Pancreas (tissue), 10 donors: Measurements from ENCODE around the gene GTF3C6. TPM values are rescaled to one million over a fixed set of nuclear protein-coding genes. Genes with fewer than 3 reads are reported as not detected.

Source experiments
- ATAC-seq, 4 donors: fragments of 200-7000 bp; cut with Tn5 transposase; one replicate each; pipeline versions ENCODE4 v1.8.0 to v1.9.1; 2020; ENCODE audit warnings: mild to moderate bottlenecking in 4 of 4, moderate library complexity in 4 of 4
- DNase-seq, 6 donors: peaks; one replicate each; pipeline ENCODE4 v3.0.0-alpha.2; 2020
- FAIRE-seq: peaks from 2 replicates; lab custom pipeline; 2012; peaks lifted over from hg19 to GRCh38; lab: Jason Lieb, UNC
- H3K27ac ChIP-seq, 4 donors: fragments of 200-600 bp; sonication (generic); 1 replicate in 3 of 4; 2 replicates in 1 of 4; pipeline versions ENCODE4 v1.5.0 to v1.8.0; 2020
- H3K27me3 ChIP-seq, 4 donors: fragments of 200-600 bp; one replicate each; pipeline ENCODE4 v1.8.0; 2021
- H3K36me3 ChIP-seq, 3 donors: fragments of 200-600 bp; sonication (generic) in 1 of 3; one replicate each; pipeline versions ENCODE4 v1.5.0 to v1.8.0; 2020 to 2021
- H3K4me1 ChIP-seq, 3 donors: fragments of 200-600 bp; one replicate each; pipeline ENCODE4 v1.8.0; 2021
- H3K4me3 ChIP-seq, 4 donors: fragments of 200-600 bp; sonication (generic) in 2 of 4; one replicate each; pipeline versions ENCODE4 v1.5.0 to v1.8.0; 2020 to 2021
- H3K9me3 ChIP-seq, 4 donors: fragments of 200-600 bp; one replicate each; pipeline ENCODE4 v1.8.0; 2021
- CTCF ChIP-seq, 4 donors: fragments of 200-600 bp; sonication (generic) in 3 of 4; IDR thresholded peaks; one replicate each; pipeline versions ENCODE4 v1.5.0 to v1.8.0; 2021; ENCODE audit warnings: antibody characterized with exemption in 4 of 4
- WGBS, 2 donors: extraction: QIAGEN DNeasy Blood & Tissue Kit; methylation state at CpG; one replicate each; pipeline ENCODE4 v1.1.7; 2013; 5-methylcytosine and 5-hydroxymethylcytosine counted together
- intact Hi-C, 3 donors: fragments of 100-400 bp; cut with DNase I; formaldehyde crosslinking; loops; one replicate each; pipeline versions ENCODE4 v1.11.1 to v1.14.2; 2022
- polyA plus RNA-seq, 2 donors: library from polyadenylated mRNA; stranded (reverse); fragments of 200-250 nt; gene quantifications; one replicate each; pipeline ENCODE4 v1.2.3, GENCODE V29; 2013
- total RNA-seq, 6 donors: library from RNA; stranded (reverse); fragmentation: NEBNext Ultra II Directional in 4 of 6; extraction: Animal tissue kit (Norgen Biotek cat#: 25700) in 4 of 6; gene quantifications; one replicate each; pipeline versions ENCODE4 v1.2.1 to v1.2.4, GENCODE V29; 2021 to 2023
- donor health status: healthy with polysubstance abuse.
- donor health status: DM: no; HTN: no; CAD: no; lungs with moderate emphysema.
- donor health status: DM: no; HTN: no; CAD: no.
- donor health status: control.
- donor health status: control.
- donor health status: Bipolar disorder and iron deficiency.
- donor health status: DM: yes; HTN: yes; CAD: no.
- donor health status: DM: no; HTN: no; CAD: no.
- donor health status: DM: no; HTN: no; CAD: no.
- donor health status: DM: yes; HTN: yes; CAD: no.

The GTF3C6 gene
- total and polyA plus RNA-seq, 8 donors: 14.8 to 37.1 (median 26.1) TPM

- Histone ChIP-seq H3K27ac (peak overlapping the region; percentile 62 to 83 (median 76)), H3K27me3 (no peaks in the 10 kb centered on the region), H3K36me3 (peaks cover 0 to 7% (median 5%) of the 10 kb centered on the region in 3 donors), H3K4me3 (peak overlapping the region; percentile 61 to 85 (median 72)), H3K4me1 (peaks cover 0 to 8% (median 0%) of the 10 kb centered on the region in 3 donors), H3K9me3 (no peaks in the 10 kb centered on the region)
- ATAC-seq (no peak), DNase-seq (no peak), FAIRE-seq (no peak)
- intact Hi-C loops: no loop called here
- 56 to 65% methylated on average over 9 of the region's 9 CpGs for WGBS, 2 donors
- TF ChIP-seq CTCF (IDR thresholded peaks at IDR 0.05): no peak
These were observed 22.7 kb downstream of the GTF3C6 start for GRCh38 chr6:110981202-110981600.

GRCh38 chr6:110990840-110991576, 32.5 kb downstream of the GTF3C6 start:
- Histone ChIP-seq H3K27ac (no peak overlapping the region), H3K36me3 (peaks cover 0 to 39% (median 11%) of the 10 kb centered on the region in 3 donors), H3K27me3 (no peaks in the 10 kb centered on the region), H3K4me1 (no peaks in the 10 kb centered on the region), H3K4me3 (no peak overlapping the region), H3K9me3 (no peaks in the 10 kb centered on the region)
- no peak for TF ChIP-seq CTCF (IDR thresholded peaks at IDR 0.05)
- DNase-seq (no peak), ATAC-seq (no peak), FAIRE-seq (no peak)
- intact Hi-C loops: no loop called here
- 83 to 86% methylated on average over 11 of the region's 11 CpGs for WGBS, 2 donors

GRCh38 chr6:110996691-110997090, 38.2 kb downstream of the GTF3C6 start:
- TF ChIP-seq CTCF (IDR thresholded peaks at IDR 0.05): no peak
- Histone ChIP-seq H3K4me1 (no peaks in the 10 kb centered on the region), H3K27me3 (no peaks in the 10 kb centered on the region), H3K27ac (no peak overlapping the region), H3K9me3 (no peaks in the 10 kb centered on the region), H3K36me3 (peaks cover 0 to 52% (median 5%) of the 10 kb centered on the region in 3 donors), H3K4me3 (no peak overlapping the region)
- DNase-seq: no peak
- intact Hi-C loops: no loop called here
- 88 to 91% methylated on average over 9 of the region's 9 CpGs for WGBS, 2 donors
- FAIRE-seq: no peak
- ATAC-seq: no peak

GRCh38 chr6:110999634-111000270, 41.2 kb downstream of the GTF3C6 start:
- H3K9me3 ChIP-seq: no peaks in the 10 kb centered on the region
- no peak for TF ChIP-seq CTCF (IDR thresholded peaks at IDR 0.05)
- H3K27ac ChIP-seq: no peak overlapping the region
- no peaks in the 10 kb centered on the region for H3K27me3 ChIP-seq
- no peak overlapping the region for H3K4me3 ChIP-seq
- no peaks in the 10 kb centered on the region for H3K4me1 ChIP-seq
- no peak for ATAC-seq
- WGBS, 2 donors: 54 to 57% methylated on average over 2 of the region's 2 CpGs
- FAIRE-seq: peak; percentile 67
- intact Hi-C loops: no loop called here
- peaks cover 0 to 36% (median 5%) of the 10 kb centered on the region in 3 donors for H3K36me3 ChIP-seq
- DNase-seq: no peak

- Histone ChIP-seq H3K27ac (no peak overlapping the region), H3K9me3 (no peaks in the 10 kb centered on the region), H3K4me1 (no peaks in the 10 kb centered on the region), H3K27me3 (no peaks in the 10 kb centered on the region), H3K36me3 (peaks cover 0 to 48% (median 8%) of the 10 kb centered on the region in 3 donors), H3K4me3 (no peak overlapping the region)
- 97 to 98% methylated on average over 3 of the region's 3 CpGs for WGBS, 2 donors
- no peak for ATAC-seq
- no peak for FAIRE-seq
- intact Hi-C loops: no loop called here
- no peak for DNase-seq
- TF ChIP-seq CTCF (IDR thresholded peaks at IDR 0.05): no peak
These were observed 43.8 kb downstream of the GTF3C6 start for GRCh38 chr6:111002350-111002749.
